ENCODE results near the gene PANK1.

GRCh38 chr10:89576022-89576421, 69.0 kb downstream of the PANK1 start:
- TF ChIP-seq, protein P1, sequence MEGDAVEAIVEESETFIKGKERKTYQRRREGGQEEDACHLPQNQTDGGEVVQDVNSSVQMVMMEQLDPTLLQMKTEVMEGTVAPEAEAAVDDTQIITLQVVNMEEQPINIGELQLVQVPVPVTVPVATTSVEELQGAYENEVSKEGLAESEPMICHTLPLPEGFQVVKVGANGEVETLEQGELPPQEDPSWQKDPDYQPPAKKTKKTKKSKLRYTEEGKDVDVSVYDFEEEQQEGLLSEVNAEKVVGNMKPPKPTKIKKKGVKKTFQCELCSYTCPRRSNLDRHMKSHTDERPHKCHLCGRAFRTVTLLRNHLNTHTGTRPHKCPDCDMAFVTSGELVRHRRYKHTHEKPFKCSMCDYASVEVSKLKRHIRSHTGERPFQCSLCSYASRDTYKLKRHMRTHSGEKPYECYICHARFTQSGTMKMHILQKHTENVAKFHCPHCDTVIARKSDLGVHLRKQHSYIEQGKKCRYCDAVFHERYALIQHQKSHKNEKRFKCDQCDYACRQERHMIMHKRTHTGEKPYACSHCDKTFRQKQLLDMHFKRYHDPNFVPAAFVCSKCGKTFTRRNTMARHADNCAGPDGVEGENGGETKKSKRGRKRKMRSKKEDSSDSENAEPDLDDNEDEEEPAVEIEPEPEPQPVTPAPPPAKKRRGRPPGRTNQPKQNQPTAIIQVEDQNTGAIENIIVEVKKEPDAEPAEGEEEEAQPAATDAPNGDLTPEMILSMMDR (IDR thresholded peaks at IDR 0.05): no peak
- TF ChIP-seq POLR2AphosphoS5 (IDR thresholded peaks at IDR 0.05): no peak
